Neural cell (in vitro differentiated cells): Measurements from ENCODE around the gene DHPS. TPM values are rescaled to one million over a fixed set of nuclear protein-coding genes. Genes with fewer than 3 reads are reported as not detected.
"Not testable (repeated sequence)": the region's sequence is repeated elsewhere in the genome, so short reads cannot be mapped to it uniquely, and the experiment has no call there.

ENCODE experiments used
- H2AFZ ChIP-seq: fragments of 200-600, 300-800 bp; sonication (generic), shearing (Covaris generic); 2 replicates; pipeline ENCODE4 v1.6.0; 2014; ENCODE audit warnings: low read depth, mild to moderate bottlenecking, antibody characterized with exemption, low read length, moderate library complexity
- H3F3A ChIP-seq: fragments of 200-600 bp; shearing (Covaris generic); 2 replicates; pipeline ENCODE4 v1.6.1; 2016; ENCODE audit warnings: mild to moderate bottlenecking, moderate library complexity, mixed read lengths, antibody characterized with exemption, low read length; ENCODE audit not compliant: insufficient read depth, poor library complexity, severe bottlenecking
- H3K27ac ChIP-seq: fragments of 200-600, 300-800 bp; sonication (generic), shearing (Covaris generic); 2 replicates; pipeline ENCODE4 v1.5.1; 2014; ENCODE audit warnings: mild to moderate bottlenecking, low read length, moderate library complexity
- H3K27me3 ChIP-seq: fragments of 300-800, 200-600 bp; sonication (generic), shearing (Covaris generic); 2 replicates; pipeline ENCODE4 v1.6.0; 2014; ENCODE audit warnings: mild to moderate bottlenecking, low read depth, low read length, moderate library complexity; ENCODE audit not compliant: insufficient read depth
- H3K36me3 ChIP-seq: fragments of 300-800, 200-600 bp; sonication (generic), shearing (Covaris generic); 2 replicates; pipeline ENCODE4 v1.5.1; 2014; ENCODE audit warnings: mild to moderate bottlenecking, antibody characterized with exemption, low read length, moderate library complexity; ENCODE audit not compliant: insufficient read depth
- H3K4me2 ChIP-seq: fragments of 300-800, 200-600 bp; sonication (generic), shearing (Covaris generic); 2 replicates; pipeline ENCODE4 v1.6.0; 2014; ENCODE audit warnings: mild to moderate bottlenecking, low read length
- H3K4me3 ChIP-seq: fragments of 300-800, 200-600 bp; sonication (generic), shearing (Covaris generic); 2 replicates; pipeline ENCODE4 v1.5.1; 2014; ENCODE audit warnings: mild to moderate bottlenecking, low read length, moderate library complexity
- H3K79me2 ChIP-seq: fragments of 200-600 bp; shearing (Covaris generic); replicated peaks from 2 replicates; pipeline ENCODE4 v1.6.0; 2014; ENCODE audit warnings: mild to moderate bottlenecking, low read length, moderate library complexity; ENCODE audit not compliant: insufficient read depth
- H3K9ac ChIP-seq: fragments of 300-800, 200-600 bp; sonication (generic), shearing (Covaris generic); 2 replicates; pipeline ENCODE4 v1.6.1; 2016; ENCODE audit warnings: mild to moderate bottlenecking, low read length, mixed read lengths
- H3K9me2 ChIP-seq: fragments of 200-600 bp; shearing (Covaris generic); 2 replicates; pipeline ENCODE4 v1.6.1; 2016; ENCODE audit warnings: mild to moderate bottlenecking, low read length, mixed read lengths; ENCODE audit not compliant: insufficient read depth
- H3K9me3 ChIP-seq: fragments of 200-600, 300-800 bp; sonication (generic), shearing (Covaris generic); 2 replicates; pipeline ENCODE4 v1.6.1; 2016; ENCODE audit warnings: mild to moderate bottlenecking, mixed run types, low read length, moderate library complexity, mixed read lengths
- H4K20me1 ChIP-seq: fragments of 200-600 bp; shearing (Covaris generic); 2 replicates; pipeline ENCODE4 v1.6.1; 2016; ENCODE audit warnings: mild to moderate bottlenecking, mixed run types; ENCODE audit not compliant: insufficient read depth
- CTCF ChIP-seq: fragments of 450-650 bp; IDR thresholded peaks from 2 replicates; pipeline ENCODE4 v1.5.1; 2014; ENCODE audit warnings: antibody characterized with exemption, mild to moderate bottlenecking, moderate library complexity; ENCODE audit not compliant: poor library complexity, severe bottlenecking
- EP300 ChIP-seq: fragments of 450-650 bp; conservative IDR thresholded peaks from 2 replicates; pipeline ENCODE4 v1.6.1; 2014; ENCODE audit warnings: antibody characterized with exemption, mild to moderate bottlenecking, moderate library complexity; ENCODE audit not compliant: poor library complexity, severe bottlenecking
- EZH2 ChIP-seq: fragments of 200-600, 300-800 bp; shearing (Covaris generic), sonication (generic); IDR thresholded peaks from 2 replicates; pipeline ENCODE4 v1.6.1; 2014; ENCODE audit warnings: antibody characterized with exemption, low read length, borderline replicate concordance, mild to moderate bottlenecking; ENCODE audit not compliant: insufficient read depth, poor library complexity, severe bottlenecking
- MXI1 ChIP-seq: fragments of 450-650 bp; conservative IDR thresholded peaks from 2 replicates; pipeline ENCODE4 v1.6.1; 2014; ENCODE audit warnings: antibody characterized with exemption, mild to moderate bottlenecking; ENCODE audit not compliant: poor library complexity, severe bottlenecking
- POLR2AphosphoS5 ChIP-seq: IDR thresholded peaks from 2 replicates; pipeline ENCODE4 v1.6.1; 2012
- RAD21 ChIP-seq: fragments of 450-650 bp; conservative IDR thresholded peaks from 2 replicates; pipeline ENCODE4 v1.6.1; 2014; ENCODE audit warnings: antibody characterized with exemption, mild to moderate bottlenecking, moderate library complexity
- REST ChIP-seq: IDR thresholded peaks from 2 replicates; pipeline ENCODE4 v1.6.1; 2012; ENCODE audit warnings: borderline replicate concordance
- SMC3 ChIP-seq: fragments of 450-650 bp; conservative IDR thresholded peaks from 2 replicates; pipeline ENCODE4 v1.6.1; 2014; ENCODE audit warnings: antibody characterized with exemption, mild to moderate bottlenecking, moderate library complexity; ENCODE audit not compliant: poor library complexity
- TAF1 ChIP-seq: IDR thresholded peaks from 2 replicates; pipeline ENCODE4 v1.6.1; 2012; ENCODE audit warnings: low read depth
- polyA plus RNA-seq: library from polyadenylated mRNA; depleted of rRNA; stranded (reverse); fragments of >200 nt; gene quantifications from 2 replicates; pipeline ENCODE4 v1.2.3, GENCODE V29; 2014

The DHPS gene
- polyA plus RNA-seq, 1 donor from 2014 or later: 239 TPM

- Histone ChIP-seq H3K79me2 (peaks cover 18% of the 10 kb centered on the region), H4K20me1 (no peaks in the 10 kb centered on the region), H3K27me3 (no peaks in the 10 kb centered on the region), H3K36me3 (peaks cover 5% of the 10 kb centered on the region), H3K4me3 (no peak overlapping the region), H3K4me2 (no peak overlapping the region), H3F3A (no peaks in the 10 kb centered on the region), H3K9ac (no peak overlapping the region), H3K9me2 (no peaks in the 10 kb centered on the region), H3K27ac (no peak overlapping the region), H3K9me3 (no peaks in the 10 kb centered on the region), H2AFZ (no peak overlapping the region)
- no peak for TF ChIP-seq CTCF
These were observed 34.2 kb upstream of the DHPS start for GRCh38 chr19:12715929-12716328.

GRCh38 chr19:12715102-12715501 lies 33.4 kb upstream of the DHPS start:
- Histone ChIP-seq H3K9me2 (no peaks in the 10 kb centered on the region), H3K4me2 (no peak overlapping the region), H3F3A (no peaks in the 10 kb centered on the region), H3K27me3 (no peaks in the 10 kb centered on the region), H3K9me3 (no peaks in the 10 kb centered on the region), H3K36me3 (peaks cover 5% of the 10 kb centered on the region), H3K4me3 (no peak overlapping the region), H3K79me2 (peaks cover 10% of the 10 kb centered on the region), H4K20me1 (no peaks in the 10 kb centered on the region), H3K9ac (no peak overlapping the region), H3K27ac (no peak overlapping the region), H2AFZ (no peak overlapping the region)
- TF ChIP-seq RAD21 (no peak), EZH2 (no peak), MXI1 (no peak), TAF1 (no peak), CTCF (no peak), SMC3 (no peak), POLR2AphosphoS5 (no peak), EP300 (no peak), REST (no peak)

GRCh38 chr19:12713304-12713703 lies 31.6 kb upstream of the DHPS start:
- not testable (repeated sequence) for H3F3A ChIP-seq, H3K4me3 ChIP-seq, H3K27me3 ChIP-seq, H3K9me3 ChIP-seq, H4K20me1 ChIP-seq, H3K27ac ChIP-seq, H3K79me2 ChIP-seq, H3K36me3 ChIP-seq, H2AFZ ChIP-seq, H3K9ac ChIP-seq, H3K9me2 ChIP-seq, H3K4me2 ChIP-seq
